Measurements from ENCODE around the gene OXNAD1. TPM values are rescaled to one million over a fixed set of nuclear protein-coding genes. Genes with fewer than 3 reads are reported as not detected.

Gene OXNAD1
- total RNA-seq, 1 experiment from 2014 or later: 23.7 TPM

DNA sequence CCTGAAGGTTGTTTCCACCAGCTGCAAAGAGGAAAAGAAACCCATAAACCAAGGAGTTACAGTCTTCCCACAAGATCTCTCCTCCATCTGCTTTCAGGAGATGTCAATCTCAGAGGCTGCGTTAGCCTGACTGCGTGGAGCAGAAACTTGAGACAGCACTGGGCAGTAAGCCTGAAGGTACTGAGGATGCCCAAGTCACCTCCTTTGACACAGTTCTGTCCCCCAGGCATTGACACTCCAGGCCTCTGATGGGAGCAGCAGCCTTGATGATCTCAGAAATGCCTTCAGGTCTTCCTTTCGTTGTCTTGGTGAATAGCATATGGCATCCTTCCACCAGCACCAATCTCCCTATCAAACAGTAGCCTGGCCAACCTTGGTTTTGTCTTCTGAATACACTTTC, 89.3 kb downstream of the OXNAD1 start:
- no peaks in the 10 kb centered on the region for H3K79me2 ChIP-seq (ENCODE audit: insufficient read depth, low read length)
- H3K56ac ChIP-seq (ENCODE audit: insufficient read length, low read depth, low read length): no peak overlapping the region
- H3K9me3 ChIP-seq (ENCODE audit: control insufficient read depth, low read depth, low read length): no peaks in the 10 kb centered on the region
- H2AFZ ChIP-seq (ENCODE audit: low read length): no peak overlapping the region
- no CpG with 5 or more reads among the region's 3 CpGs for WGBS (ENCODE audit: extremely low coverage, insufficient read length, low lambda C conversion rate)
- H3K23ac ChIP-seq (ENCODE audit: insufficient read length, low read depth, low read length): no peak overlapping the region
- H4K91ac ChIP-seq (ENCODE audit: insufficient read length, low read depth, low read length): no peak overlapping the region
- DNase-seq: no peak
- no peaks in the 10 kb centered on the region for H3K23me2 ChIP-seq (ENCODE audit: insufficient read length, low read depth, low read length, poor library complexity, severe bottlenecking)
- H2BK120ac ChIP-seq (ENCODE audit: low read depth, low read length, poor library complexity, severe bottlenecking): no peak overlapping the region
- no peak overlapping the region for H2BK20ac ChIP-seq (ENCODE audit: low read depth, low read length, poor library complexity, severe bottlenecking)
- H3K18ac ChIP-seq (ENCODE audit: insufficient read length, low read depth, low read length): no peak overlapping the region
- H3K4me1 ChIP-seq (ENCODE audit: insufficient read depth, low read length): peaks cover 6% of the 10 kb centered on the region
- no peak overlapping the region for H4K8ac ChIP-seq (replicated peaks; ENCODE audit: insufficient read length, low read depth, low read length)
- H3K9ac ChIP-seq (ENCODE audit: extremely low read depth, insufficient read length, low read length): no peak overlapping the region
- H3T11ph ChIP-seq (ENCODE audit: low read length): no peak overlapping the region
- Mint-ChIP-seq H3K9me3 (no peaks in the 10 kb centered on the region; a peak in 1 of 5 replicates), H3K4me1 (peaks cover 20 to 25% of the 10 kb centered on the region in 2 experiments), H3K36me3 (ENCODE audit: insufficient read depth in 1 of 3, low read depth in 3 of 3) (peaks cover 0 to under 1% (median under 1%) of the 10 kb centered on the region in 3 experiments; a peak in 3 of 7 replicates), H3K4me3 (no peak overlapping the region), H3K27me3 (ENCODE audit: low read depth) (peaks cover 2% of the 10 kb centered on the region; the same call in 1 of the 2 replicates), H3K27ac (no peak overlapping the region)
- H2BK12ac ChIP-seq (ENCODE audit: insufficient read length, low read depth, low read length): no peak overlapping the region
- TF ChIP-seq, protein P1, sequence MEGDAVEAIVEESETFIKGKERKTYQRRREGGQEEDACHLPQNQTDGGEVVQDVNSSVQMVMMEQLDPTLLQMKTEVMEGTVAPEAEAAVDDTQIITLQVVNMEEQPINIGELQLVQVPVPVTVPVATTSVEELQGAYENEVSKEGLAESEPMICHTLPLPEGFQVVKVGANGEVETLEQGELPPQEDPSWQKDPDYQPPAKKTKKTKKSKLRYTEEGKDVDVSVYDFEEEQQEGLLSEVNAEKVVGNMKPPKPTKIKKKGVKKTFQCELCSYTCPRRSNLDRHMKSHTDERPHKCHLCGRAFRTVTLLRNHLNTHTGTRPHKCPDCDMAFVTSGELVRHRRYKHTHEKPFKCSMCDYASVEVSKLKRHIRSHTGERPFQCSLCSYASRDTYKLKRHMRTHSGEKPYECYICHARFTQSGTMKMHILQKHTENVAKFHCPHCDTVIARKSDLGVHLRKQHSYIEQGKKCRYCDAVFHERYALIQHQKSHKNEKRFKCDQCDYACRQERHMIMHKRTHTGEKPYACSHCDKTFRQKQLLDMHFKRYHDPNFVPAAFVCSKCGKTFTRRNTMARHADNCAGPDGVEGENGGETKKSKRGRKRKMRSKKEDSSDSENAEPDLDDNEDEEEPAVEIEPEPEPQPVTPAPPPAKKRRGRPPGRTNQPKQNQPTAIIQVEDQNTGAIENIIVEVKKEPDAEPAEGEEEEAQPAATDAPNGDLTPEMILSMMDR (conservative IDR thresholded peaks at IDR 0.05): no peak
- no peaks in the 10 kb centered on the region for H3K27me3 ChIP-seq (ENCODE audit: insufficient read depth, low read length)
- H2BK5ac ChIP-seq (ENCODE audit: insufficient read length, low read length): no peak overlapping the region
- H3K4ac ChIP-seq (ENCODE audit: low read depth, low read length): no peak overlapping the region
- no peak overlapping the region for H3K27ac ChIP-seq (ENCODE audit: insufficient read length, low read depth, low read length)
- H2BK15ac ChIP-seq (ENCODE audit: low read depth, low read length): no peak overlapping the region
- no peaks in the 10 kb centered on the region for H4K20me1 ChIP-seq (ENCODE audit: control insufficient read depth, insufficient read depth, insufficient read length)
- H3K79me1 ChIP-seq (ENCODE audit: insufficient read depth, low read depth, low read length, poor library complexity, severe bottlenecking): no peaks in the 10 kb centered on the region
- H4K5ac ChIP-seq (ENCODE audit: insufficient read length, low read depth, low read length): no peak overlapping the region
- no peak overlapping the region for H2AK5ac ChIP-seq (ENCODE audit: insufficient read length, low read length)
- H3K14ac ChIP-seq (ENCODE audit: insufficient read depth, low read length): no peak overlapping the region
- no peak overlapping the region for H3K4me2 ChIP-seq (ENCODE audit: insufficient read depth, insufficient read length, low read length)

Other genes with a start within 250 kb of the OXNAD1 start
- gene GALNT15, start 90.5 kb upstream of the OXNAD1 start, total RNA-seq (2021): 0.04 TPM in 1 of 2 replicates, not detected in the other
- 36.2 and 36.9 TPM in 2 replicates for gene DPH3, start 269 bp upstream of the OXNAD1 start, total RNA-seq (2021)
- gene RFTN1, start 248.5 kb downstream of the OXNAD1 start, total RNA-seq (2021): 2.2 and 2.5 TPM in 2 replicates